ENCODE measurements around the gene ZCCHC10. TPM values are rescaled to one million over a fixed set of nuclear protein-coding genes. Genes with fewer than 3 reads are reported as not detected.

ZCCHC10 gene
- total and polyA plus RNA-seq, 9 of the 15 experiments (the other 6 are each of a cell fraction or from before 2014, with no cell fraction given) = 11.9 to 146 (median 51.8) TPM

- TF ChIP-seq NFE2 (IDR thresholded peaks at IDR 0.05; ENCODE audit: low read depth) = no peak
These were observed 39.1 kb upstream of the ZCCHC10 start (continued) for GRCh38 chr5:133065471-133065870.

GRCh38 chr5:133063965-133064364 is 37.6 kb upstream of the ZCCHC10 start:
- H3K9me1 ChIP-seq (ENCODE audit: control insufficient read depth, insufficient read depth, low read length) = no peaks in the 10 kb centered on the region
- in situ Hi-C loops (cut with MboI) (no loop called here), intact Hi-C loops (cut with micrococcal nuclease) (no loop called here)
- ChIA-PET POLR2A (interaction anchor here (1.3 to 1.5 kb wide), 2 partner anchors 11 to 13 kb away, joined by 4 to 6 read pairs; partner anchors contain the start of gene HSPA4), CTCF (ENCODE audit: low intra/inter-chr PET ratio) (no interaction called here)
- H3K9ac ChIP-seq (ENCODE audit: insufficient read depth in 1 of 2, low read depth in 2 of 2, low read length in 2 of 2) = no peak overlapping the region
- H2AFZ ChIP-seq (ENCODE audit: low read depth, low read length) = no peak overlapping the region
- peaks cover 19% of the 10 kb centered on the region for H4K20me1 ChIP-seq (replicated peaks; ENCODE audit: control insufficient read depth, insufficient read depth, low read length)
- DNase-seq (ENCODE audit: extremely low read depth in 1 of 4, low spot score in 3 of 4) = no peak
- H3K4me2 ChIP-seq (ENCODE audit: insufficient read depth, low read length) = no peak overlapping the region
- ATAC-seq = no peak
- no peak for FAIRE-seq
- no peak overlapping the region for H3K27ac ChIP-seq (ENCODE audit: extremely low read depth, low read depth, low read length)
- H3K36me3 ChIP-seq (ENCODE audit: control insufficient read depth, insufficient read depth, low read length) = peaks cover 69% of the 10 kb centered on the region
- 76% methylated on average over 10 of the region's 10 CpGs for WGBS (ENCODE audit: insufficient coverage, low coverage, missing lambda C conversion rate)
- H3K27me3 ChIP-seq (ENCODE audit: control insufficient read depth in 2 of 2, insufficient read depth in 2 of 2, low read length in 2 of 2) = no peaks in the 10 kb centered on the region
- no TSS peak for BruUV-seq (replicated peaks)
- H3K4me3 ChIP-seq = no peak overlapping the region
- no peaks in the 10 kb centered on the region for H3K4me1 ChIP-seq (replicated peaks in 1 of 2; ENCODE audit: control insufficient read depth in 2 of 2, insufficient read depth in 2 of 2, low read length in 2 of 2)
- H3K9me3 ChIP-seq (replicated peaks; ENCODE audit: control insufficient read depth, insufficient read depth, low read depth, low read length) = no peaks in the 10 kb centered on the region
- H3K79me2 ChIP-seq (ENCODE audit: control insufficient read depth, insufficient read depth, low read length) = peaks cover 76% of the 10 kb centered on the region
- no peak for TF ChIP-seq ZNF282 (CRISPR knock-in tag; IDR thresholded peaks at IDR 0.05)
- no peak for TF ChIP-seq MNT (conservative IDR thresholded peaks at IDR 0.05)
- TF ChIP-seq ZC3H8 (IDR thresholded peaks at IDR 0.05) = no peak
- TF ChIP-seq SIRT6 (IDR thresholded peaks at IDR 0.05; ENCODE audit: low read depth, low read length) = no peak
- no peak for TF ChIP-seq GABPA (tag; conservative IDR thresholded peaks at IDR 0.05; ENCODE audit: low read depth)
- TF ChIP-seq ZBTB26 (CRISPR knock-in tag; IDR thresholded peaks at IDR 0.05) = no peak
- TF ChIP-seq HMGXB4 (CRISPR knock-in tag; IDR thresholded peaks at IDR 0.05) = no peak
